HCT116 (cell line): ENCODE measurements around the gene WIZ. TPM values are rescaled to one million over a fixed set of nuclear protein-coding genes. Genes with fewer than 3 reads are reported as not detected.

Experiments used
- ATAC-seq: fragments of 200-7000 bp; cut with Tn5 transposase; 2 replicates; pipeline ENCODE4 v1.9.1; 2020; ENCODE audit warnings: mild to moderate bottlenecking, moderate library complexity
- BruUV-seq: library from RNA; stranded (reverse); fragments of 400-500 nt; replicated peaks from 2 replicates; lab custom pipeline; 2021; lab: Mats Ljungman, UMichigan
- CTCF ChIA-PET: fragments of 300-600 bp; sonication (Branson Sonifier 250); formaldehyde crosslinking; loops from one replicate; lab custom pipeline; 2021; ENCODE audit warnings: antibody characterized with exemption; lab: Charles Lee
- POLR2A ChIA-PET: fragments of 300-600, 350-600 bp; sonication (Branson Sonifier 250); formaldehyde crosslinking; loops from one replicate; lab custom pipeline; 2021; ENCODE audit warnings: antibody characterized with exemption; lab: Charles Lee
- RAD21 ChIA-PET, 2 experiments: fragments of 300-600 bp; sonication (Branson Sonifier 250); formaldehyde crosslinking; loops; one replicate each; lab custom pipeline; 2023; ENCODE audit warnings: low total read pairs in 2 of 2; ENCODE audit not compliant: uncharacterized antibody in 2 of 2, unreplicated experiment in 2 of 2, low non-redundant PET in 1 of 2; lab: Charles Lee
- DNase-seq: peaks from one replicate; pipeline ENCODE4 v3.0.0-alpha.2; 2010; ENCODE audit warnings: low read depth, low spot score
- H2AFZ ChIP-seq: fragments of 200-600 bp; shearing (Covaris generic), sonication (generic); 2 replicates; pipeline ENCODE4 v1.6.1; 2017; ENCODE audit warnings: low read depth, mixed run types, mixed read lengths, antibody characterized with exemption, low read length; ENCODE audit not compliant: poor library complexity, severe bottlenecking
- H3K27ac ChIP-seq: 2 replicates; pipeline ENCODE4 v1.5.1; 2012; ENCODE audit warnings: low read depth, low read length
- H3K27me3 ChIP-seq: fragments of 200-600 bp; sonication (generic); 2 replicates; pipeline ENCODE4 v1.6.1; 2016; ENCODE audit warnings: mixed run types, low read length, mixed read lengths; ENCODE audit not compliant: insufficient read depth
- H3K36me3 ChIP-seq, 2 experiments: fragments of 200-500 bp in 1 of 2; fragments of 200-600 bp in 1 of 2; sonication (Bioruptor generic) in 1 of 2; sonication (generic) in 1 of 2; 2 replicates each; pipeline versions ENCODE4 v1.5.1 to v1.6.1; 2014 to 2016; ENCODE audit warnings: low read length in 2 of 2, inconsistent platforms in 1 of 2, mixed read lengths in 1 of 2, mixed run types in 1 of 2; ENCODE audit not compliant: insufficient read depth in 2 of 2, control insufficient read depth in 1 of 2
- H3K4me1 ChIP-seq, 2 experiments: fragments of 200-600 bp in 1 of 2; sonication (generic) in 1 of 2; 2 replicates each; pipeline versions ENCODE4 v1.5.1 to v1.6.1; 2012 to 2017; ENCODE audit warnings: low read length in 2 of 2, inconsistent platforms in 1 of 2, mild to moderate bottlenecking in 1 of 2, mixed read lengths in 1 of 2, mixed run types in 1 of 2, moderate library complexity in 1 of 2; ENCODE audit not compliant: insufficient read depth in 2 of 2, control insufficient read depth in 1 of 2
- H3K4me2 ChIP-seq: fragments of 200-600 bp; sonication (generic); 2 replicates; pipeline ENCODE4 v1.6.1; 2017; ENCODE audit warnings: mixed run types, low read length, mixed read lengths
- H3K4me3 ChIP-seq, 2 experiments: fragments of 200-600 bp in 1 of 2; sonication (generic) in 1 of 2; replicated peaks in 1 of 2; 2 replicates each; pipeline ENCODE4 v1.5.1; 2011 to 2016; ENCODE audit warnings: low read length in 2 of 2, control low read depth in 1 of 2, low read depth in 1 of 2, mild to moderate bottlenecking in 1 of 2, mixed read lengths in 1 of 2, mixed run types in 1 of 2
- H3K79me2 ChIP-seq: fragments of 200-600 bp; sonication (generic); 2 replicates; pipeline ENCODE4 v1.6.1; 2017; ENCODE audit warnings: mild to moderate bottlenecking, mixed run types, low read length, moderate library complexity, mixed read lengths; ENCODE audit not compliant: insufficient read depth
- H3K9ac ChIP-seq: fragments of 200-600 bp; sonication (generic); 2 replicates; pipeline ENCODE4 v1.6.1; 2016; ENCODE audit warnings: low read length, mixed read lengths
- H3K9me2 ChIP-seq: fragments of 200-600 bp; sonication (generic), shearing (Covaris generic); 2 replicates; pipeline ENCODE4 v1.6.1; 2017; ENCODE audit warnings: mixed run types, mild to moderate bottlenecking, moderate library complexity; ENCODE audit not compliant: insufficient read depth
- H3K9me3 ChIP-seq, 2 experiments: fragments of 200-500 bp in 1 of 2; fragments of 200-600 bp in 1 of 2; sonication (Bioruptor generic) in 1 of 2; sonication (generic) in 1 of 2; 2 replicates each; pipeline ENCODE4 v1.6.1; 2014 to 2017; ENCODE audit warnings: low read length in 2 of 2, mixed read lengths in 2 of 2, inconsistent platforms in 1 of 2, low read depth in 1 of 2, mild to moderate bottlenecking in 1 of 2, mixed run types in 1 of 2, moderate library complexity in 1 of 2; ENCODE audit not compliant: control insufficient read depth in 1 of 2, insufficient read depth in 1 of 2
- H4K20me1 ChIP-seq: fragments of 200-600 bp; sonication (generic), shearing (Covaris generic); 2 replicates; pipeline ENCODE4 v1.6.1; 2017; ENCODE audit warnings: mixed run types, mild to moderate bottlenecking, moderate library complexity; ENCODE audit not compliant: insufficient read depth
- CBX3 ChIP-seq: IDR thresholded peaks from 2 replicates; pipeline ENCODE4 v1.6.1; 2012; ENCODE audit warnings: low read depth
- CEBPB ChIP-seq: IDR thresholded peaks from 2 replicates; pipeline ENCODE4 v1.6.1; 2012; ENCODE audit warnings: low read depth
- EGR1 ChIP-seq: IDR thresholded peaks from 2 replicates; pipeline ENCODE4 v1.6.1; 2012; ENCODE audit warnings: low read depth
- ELF1 ChIP-seq: IDR thresholded peaks from 2 replicates; pipeline ENCODE4 v1.6.1; 2012; ENCODE audit warnings: low read depth, borderline replicate concordance
- EZH2 ChIP-seq: fragments of 200-600 bp; sonication (generic); IDR thresholded peaks from 2 replicates; pipeline ENCODE4 v1.6.1; 2017; ENCODE audit warnings: antibody characterized with exemption, mixed run types
- FOSL1 ChIP-seq: IDR thresholded peaks from 2 replicates; pipeline ENCODE4 v1.6.1; 2012; ENCODE audit warnings: low read depth
- JUND ChIP-seq: IDR thresholded peaks from 2 replicates; pipeline ENCODE4 v1.6.1; 2012
- POLR2A ChIP-seq: IDR thresholded peaks from 2 replicates; pipeline ENCODE4 v1.7.0; 2011; ENCODE audit warnings: borderline replicate concordance; ENCODE audit not compliant: insufficient read depth, insufficient read length; ENCODE audit errors: extremely low read depth
- REST ChIP-seq: IDR thresholded peaks from 2 replicates; pipeline ENCODE4 v1.6.1; 2012; ENCODE audit warnings: low read depth
- SP1 ChIP-seq: IDR thresholded peaks from 2 replicates; pipeline ENCODE4 v1.6.1; 2012; ENCODE audit warnings: low read depth
- YY1 ChIP-seq: IDR thresholded peaks from 2 replicates; pipeline ENCODE4 v1.6.1; 2011; ENCODE audit warnings: low read length, low read depth, moderate library complexity, mild to moderate bottlenecking; ENCODE audit not compliant: insufficient replicate concordance; ENCODE audit errors: extremely low read depth
- ZBTB33 ChIP-seq: IDR thresholded peaks from 2 replicates; pipeline ENCODE4 v1.6.1; 2011; ENCODE audit warnings: mild to moderate bottlenecking, low read length, moderate library complexity; ENCODE audit not compliant: insufficient replicate concordance; ENCODE audit errors: extremely low read depth
- ZFX ChIP-seq: fragments of 450-650 bp; IDR thresholded peaks from 2 replicates; pipeline ENCODE4 v1.6.1; 2017
- ZNF274 ChIP-seq: fragments of 200-500 bp; sonication (Bioruptor generic); IDR thresholded peaks from 2 replicates; pipeline ENCODE4 v1.6.1; 2014; ENCODE audit warnings: mild to moderate bottlenecking, low read depth, low read length, inconsistent platforms
- intact Hi-C: fragments of 100-400 bp; cut with micrococcal nuclease; formaldehyde crosslinking; loops from 2 replicates; pipeline ENCODE4 v1.10.0; 2022
- total RNA-seq: library from RNA; stranded (reverse); gene quantifications from one replicate; pipeline ENCODE4 v1.2.1, GENCODE V29; 2021; ENCODE audit not compliant: unreplicated experiment

Gene WIZ
- total RNA-seq, 1 experiment from 2014 or later = 28.4 TPM

GRCh38 chr19:15457701-15458484 is 8.1 kb upstream of the WIZ start (continued):
- TF ChIP-seq ZBTB33 (no peak), CEBPB (no peak), ZFX (no peak)
- TF ChIP-seq, all 23 proteins: peak for 0

GRCh38 chr19:15456871-15457700 is 7.3 kb upstream of the WIZ start:
- intact Hi-C loops = loop anchor here (10.0 kb wide), 1 partner anchor 98 kb away; no protein-coding TSS in a partner anchor
- ChIA-PET POLR2A (no interaction called here), RAD21 (no interaction called here), CTCF (no interaction called here)
- no TSS peak for BruUV-seq
- Histone ChIP-seq H3K36me3 (no peaks in the 10 kb centered on the region), H3K27ac (no peak overlapping the region), H3K9ac (no peak overlapping the region), H3K9me3 (no peaks in the 10 kb centered on the region), H3K79me2 (no peaks in the 10 kb centered on the region), H4K20me1 (no peaks in the 10 kb centered on the region), H3K27me3 (no peaks in the 10 kb centered on the region), H3K4me1 (peaks cover 5 to 9% of the 10 kb centered on the region in 2 experiments; a peak in 3 of 4 replicates), H3K9me2 (no peaks in the 10 kb centered on the region), H3K4me2 (no peak overlapping the region), H3K4me3 (no peak overlapping the region), H2AFZ (no peak overlapping the region)
- DNase-seq = peak; percentile 27
- peak; percentile 15; the same call in 1 of the 2 replicates for ATAC-seq
- TF ChIP-seq EGR1 = no peak
- no peak for TF ChIP-seq SP1
- TF ChIP-seq CBX3 = no peak
- no peak for TF ChIP-seq REST
- TF ChIP-seq ZNF274 = no peak
- TF ChIP-seq ZBTB33 = no peak
- TF ChIP-seq JUND = no peak
- no peak for TF ChIP-seq CEBPB
- TF ChIP-seq ELF1 = no peak
- no peak for TF ChIP-seq EZH2
- no peak for TF ChIP-seq YY1
- no peak for TF ChIP-seq FOSL1
- no peak for TF ChIP-seq POLR2A
- no peak for TF ChIP-seq ZFX
